Small intestine (tissue), 7 donors: ENCODE data around the gene PAX8. TPM values are rescaled to one million over a fixed set of nuclear protein-coding genes. Genes with fewer than 3 reads are reported as not detected.

ENCODE experiments used
- DNase-seq, 2 donors: peaks; one replicate each; pipeline versions ENCODE4 v3.0.0 to v3.0.0-alpha.2; 2013
- FAIRE-seq: peaks from 2 replicates; lab custom pipeline; 2012; peaks lifted over from hg19 to GRCh38; lab: Jason Lieb, UNC
- H3K27ac ChIP-seq, 3 donors: one replicate each; pipeline ENCODE4 v1.5.1; 2013; ENCODE audit warnings: low read length in 2 of 3, mild to moderate bottlenecking in 2 of 3, control low read depth in 1 of 3, inconsistent platforms in 1 of 3, low read depth in 1 of 3, moderate library complexity in 1 of 3
- H3K27me3 ChIP-seq, 3 donors: one replicate each; pipeline ENCODE4 v1.6.1; 2013; ENCODE audit warnings: low read length in 3 of 3, inconsistent platforms in 1 of 3; ENCODE audit not compliant: control insufficient read depth in 3 of 3, insufficient read depth in 3 of 3
- H3K36me3 ChIP-seq, 3 donors: one replicate each; pipeline ENCODE4 v1.6.1; 2013; ENCODE audit warnings: low read length in 3 of 3, inconsistent platforms in 1 of 3, low read depth in 1 of 3, mild to moderate bottlenecking in 1 of 3, moderate library complexity in 1 of 3; ENCODE audit not compliant: control insufficient read depth in 3 of 3, insufficient read depth in 2 of 3
- H3K4me1 ChIP-seq, 3 donors: one replicate each; pipeline ENCODE4 v1.6.1; 2013; ENCODE audit warnings: low read length in 2 of 3, inconsistent platforms in 1 of 3, low read depth in 1 of 3, mild to moderate bottlenecking in 1 of 3, moderate library complexity in 1 of 3; ENCODE audit not compliant: control insufficient read depth in 3 of 3, insufficient read depth in 2 of 3
- H3K4me3 ChIP-seq, 3 donors: one replicate each; pipeline ENCODE4 v1.5.1; 2013; ENCODE audit warnings: low read length in 3 of 3, control low read depth in 1 of 3, inconsistent platforms in 1 of 3, low read depth in 1 of 3, mild to moderate bottlenecking in 1 of 3, moderate library complexity in 1 of 3
- H3K9me3 ChIP-seq, 2 donors: one replicate each; pipeline ENCODE4 v1.6.1; 2013; ENCODE audit warnings: low read depth in 1 of 2, low read length in 1 of 2; ENCODE audit not compliant: control insufficient read depth in 2 of 2, insufficient read depth in 1 of 2
- WGBS, 3 donors: extraction: QIAGEN DNeasy Blood & Tissue Kit; methylation state at CpG; one replicate each; pipeline ENCODE4 v1.1.7; 2013; 5-methylcytosine and 5-hydroxymethylcytosine counted together
- polyA plus RNA-seq, 4 donors: library from polyadenylated mRNA; stranded (reverse) in 3 of 4; unstranded in 1 of 4; fragments of 200-250 nt in 3 of 4; fragments of 120-200 nt in 1 of 4; gene quantifications; one replicate each; pipeline versions ENCODE4 v1.2.1 to v1.2.3, GENCODE V29; 2013
- donor health status: healthy with polysubstance abuse.
- donor health status: control.
- donor health status: control.
- donor health status: Bipolar disorder and iron deficiency.
- donor health status: healthy.

PAX8 gene
- polyA plus RNA-seq, 4 donors = 0.45 to 5.5 (median 2.5) TPM

DNA sequence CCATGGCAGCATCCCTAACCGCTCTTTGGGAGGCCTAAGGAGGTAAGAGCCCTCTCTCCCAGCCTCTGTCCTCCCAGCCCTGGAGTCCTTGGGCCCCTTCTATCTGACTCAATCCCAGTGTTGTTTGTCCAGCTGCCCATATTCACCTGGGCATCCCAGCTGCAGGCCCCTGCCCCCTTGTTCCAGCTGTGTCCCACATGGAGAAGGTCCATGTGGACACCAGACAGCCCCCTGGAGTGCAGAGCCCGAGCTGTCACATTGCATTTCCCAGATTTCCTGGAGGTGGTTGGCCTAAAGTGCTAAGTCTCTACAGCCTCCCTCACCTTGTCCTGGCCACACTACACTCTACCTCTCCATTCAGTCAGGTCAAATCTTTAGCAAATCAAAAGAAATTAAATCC is 62.4 kb downstream of the PAX8 start:
- Histone ChIP-seq H3K9me3 (no peaks in the 10 kb centered on the region), H3K4me1 (peaks cover 19 to 33% (median 23%) of the 10 kb centered on the region in 3 donors), H3K27me3 (no peaks in the 10 kb centered on the region), H3K27ac (no peak overlapping the region), H3K36me3 (peaks cover 0 to 2% (median 0%) of the 10 kb centered on the region in 3 donors), H3K4me3 (no peak overlapping the region)
- 94 to 100% (median 100%) methylated on average over 2 of the region's 2 CpGs for WGBS, 3 donors
- FAIRE-seq = no peak
- no peak for DNase-seq

DNA sequence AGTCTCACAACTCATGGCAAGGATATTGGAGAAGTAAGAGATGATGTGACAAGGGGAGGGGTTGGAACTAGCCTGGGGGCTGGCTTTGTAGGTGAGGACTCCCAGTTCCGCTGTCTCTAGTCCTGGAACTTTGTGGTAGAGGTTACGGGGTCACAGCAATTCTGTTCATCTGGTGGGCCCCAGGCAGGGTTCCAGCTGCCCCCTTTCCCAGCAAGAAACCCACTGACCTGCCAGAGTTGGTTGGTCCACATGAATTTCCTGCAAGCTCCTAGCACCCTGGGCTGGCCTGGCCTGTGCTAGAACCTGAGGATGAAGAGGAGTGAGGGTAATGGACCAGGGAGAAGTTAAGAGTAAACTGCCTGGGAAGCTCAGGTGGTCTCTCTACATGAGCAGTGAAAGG is 63.7 kb downstream of the PAX8 start:
- peaks cover 15 to 33% (median 23%) of the 10 kb centered on the region in 3 donors for H3K4me1 ChIP-seq
- 91 to 100% (median 92%) methylated on average over 2 of the region's 2 CpGs for WGBS, 3 donors
- DNase-seq (no peak), FAIRE-seq (no peak)
- H3K4me3 ChIP-seq = no peak overlapping the region
- H3K36me3 ChIP-seq = peaks cover 0 to 2% (median 0%) of the 10 kb centered on the region in 3 donors
- H3K27me3 ChIP-seq = no peaks in the 10 kb centered on the region
- H3K9me3 ChIP-seq = no peaks in the 10 kb centered on the region
- no peak overlapping the region for H3K27ac ChIP-seq

DNA sequence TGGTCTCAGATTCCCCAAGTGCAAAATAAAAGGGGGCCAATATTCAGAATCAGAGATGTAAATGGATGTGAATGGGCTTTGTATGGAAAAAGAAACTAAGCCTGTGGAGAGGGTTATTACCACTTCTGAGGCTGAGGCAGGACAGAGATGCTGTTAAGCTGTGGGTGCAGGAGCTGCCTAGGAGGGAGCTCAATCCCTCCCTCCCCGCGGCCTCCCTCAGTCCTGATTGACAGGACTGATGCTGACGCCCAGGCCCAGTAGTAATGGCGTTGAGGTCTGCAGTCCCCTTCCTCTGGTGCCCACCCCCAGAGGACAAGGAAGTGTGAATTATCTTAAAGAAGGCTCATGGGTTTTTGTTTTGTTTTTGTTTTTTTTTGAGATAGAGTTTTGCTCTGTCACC is 64.6 kb downstream of the PAX8 start:
- FAIRE-seq (no peak), DNase-seq (no peak)
- Histone ChIP-seq H3K27me3 (no peaks in the 10 kb centered on the region), H3K4me3 (no peak overlapping the region), H3K36me3 (peaks cover 0 to 2% (median 0%) of the 10 kb centered on the region in 3 donors), H3K27ac (no peak overlapping the region), H3K9me3 (no peaks in the 10 kb centered on the region), H3K4me1 (peaks cover 10 to 29% (median 19%) of the 10 kb centered on the region in 3 donors)
- WGBS, 3 donors = 84 to 85% (median 84%) methylated on average over 4 of the region's 4 CpGs

DNA sequence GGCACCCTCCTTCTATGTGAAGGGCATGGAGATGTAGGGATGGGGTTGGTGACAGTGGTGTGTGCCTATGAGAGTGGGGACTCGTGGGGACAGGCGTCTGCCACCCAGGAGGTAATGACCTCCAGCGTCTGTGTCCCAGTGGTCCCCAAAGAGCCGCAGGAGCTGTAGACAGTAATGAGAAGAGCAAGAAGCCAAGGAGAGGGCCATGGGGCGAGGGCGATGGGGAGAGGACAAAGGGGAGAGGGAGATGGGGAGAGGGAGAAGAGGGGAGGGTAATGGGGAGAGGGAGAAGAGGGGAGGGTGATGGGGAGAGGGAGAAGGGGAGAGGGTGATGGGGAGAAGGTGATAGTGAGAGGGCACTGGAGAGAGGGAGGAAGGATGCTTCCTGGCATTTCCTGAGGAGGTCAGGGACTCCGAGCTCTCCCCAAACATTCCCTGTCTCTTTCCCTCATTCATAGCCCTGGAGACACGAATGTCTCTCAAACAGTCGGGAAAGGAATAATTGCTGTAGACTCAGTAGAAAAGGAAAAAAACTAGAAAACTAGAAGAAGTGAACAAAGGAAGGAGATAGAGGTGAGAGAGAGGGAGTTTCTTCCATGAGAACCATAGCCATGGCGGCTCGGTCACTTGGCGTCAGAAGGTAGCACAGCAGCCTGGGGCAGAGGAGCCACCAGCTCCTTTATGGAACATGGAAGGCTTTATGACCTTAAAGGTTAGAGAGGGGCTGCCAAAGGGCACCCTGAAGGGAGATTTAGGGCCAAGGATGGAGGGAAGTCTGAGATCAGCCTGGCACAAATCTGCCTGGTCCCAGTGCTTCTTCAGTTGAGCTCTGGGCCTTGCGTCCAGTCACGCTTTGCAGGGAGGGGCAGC is 65.4 kb downstream of the PAX8 start:
- H3K27me3 ChIP-seq = no peaks in the 10 kb centered on the region
- 89 to 94% (median 93%) methylated on average over 14 of the region's 14 CpGs for WGBS, 3 donors
- FAIRE-seq = no peak
- no peak for DNase-seq
- H3K4me1 ChIP-seq = peaks cover 10 to 21% (median 19%) of the 10 kb centered on the region in 3 donors
- H3K4me3 ChIP-seq = no peak overlapping the region
- no peak overlapping the region for H3K27ac ChIP-seq
- peaks cover 0 to 2% (median 0%) of the 10 kb centered on the region in 3 donors for H3K36me3 ChIP-seq
- H3K9me3 ChIP-seq = no peaks in the 10 kb centered on the region

DNA sequence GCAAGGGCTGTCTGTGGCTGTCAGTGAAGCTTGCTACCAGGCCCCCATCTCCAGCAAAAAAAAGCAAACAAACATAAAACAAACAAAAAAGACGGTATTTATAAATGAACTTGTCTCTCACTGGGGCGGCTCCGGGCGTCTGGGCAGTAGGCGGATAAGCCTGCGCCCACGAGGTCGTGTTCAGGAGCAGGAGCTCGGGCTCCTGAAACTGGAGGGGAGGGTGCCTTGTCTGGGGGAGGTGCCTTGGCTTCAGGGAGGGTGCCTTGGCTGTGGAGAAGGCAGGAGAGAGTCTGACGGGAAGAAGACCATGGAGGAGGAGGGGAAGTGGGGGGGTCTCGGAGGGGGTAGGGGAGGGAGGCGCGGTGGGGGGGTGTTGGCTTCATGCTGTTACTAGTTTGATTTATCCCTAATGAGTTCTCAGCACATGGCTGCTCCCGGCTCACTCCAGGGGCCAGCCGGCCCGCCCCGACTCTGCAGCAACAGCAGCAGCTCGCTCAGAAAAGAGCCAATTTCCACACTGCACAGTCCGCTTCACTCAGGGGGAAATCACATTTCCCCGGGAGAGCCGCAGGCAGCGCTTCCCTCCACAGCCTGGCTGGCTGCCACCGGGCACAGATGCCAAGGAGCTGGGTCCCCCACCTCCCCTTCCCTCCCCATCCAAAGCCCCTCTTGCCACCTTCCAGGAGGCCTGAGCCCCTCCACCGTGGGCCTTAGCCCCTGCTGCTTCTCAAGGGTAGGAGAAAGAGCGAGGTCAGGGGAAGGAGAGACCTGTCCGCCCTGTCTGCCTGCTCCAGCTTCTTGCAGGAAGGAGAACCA is 66.3 kb downstream of the PAX8 start:
- DNase-seq = no peak
- no peak for FAIRE-seq
- H3K27ac ChIP-seq = peak overlapping the region in 1 of 3 donors; percentile 58
- peaks cover 0 to 2% (median 0%) of the 10 kb centered on the region in 3 donors for H3K36me3 ChIP-seq
- peaks cover 6 to 13% (median 10%) of the 10 kb centered on the region in 3 donors for H3K4me1 ChIP-seq
- no peaks in the 10 kb centered on the region for H3K9me3 ChIP-seq
- H3K27me3 ChIP-seq = no peaks in the 10 kb centered on the region
- H3K4me3 ChIP-seq = no peak overlapping the region
- WGBS, 3 donors = 50 to 72% (median 69%) methylated on average over 21 to 26 of the region's 26 CpGs

DNA sequence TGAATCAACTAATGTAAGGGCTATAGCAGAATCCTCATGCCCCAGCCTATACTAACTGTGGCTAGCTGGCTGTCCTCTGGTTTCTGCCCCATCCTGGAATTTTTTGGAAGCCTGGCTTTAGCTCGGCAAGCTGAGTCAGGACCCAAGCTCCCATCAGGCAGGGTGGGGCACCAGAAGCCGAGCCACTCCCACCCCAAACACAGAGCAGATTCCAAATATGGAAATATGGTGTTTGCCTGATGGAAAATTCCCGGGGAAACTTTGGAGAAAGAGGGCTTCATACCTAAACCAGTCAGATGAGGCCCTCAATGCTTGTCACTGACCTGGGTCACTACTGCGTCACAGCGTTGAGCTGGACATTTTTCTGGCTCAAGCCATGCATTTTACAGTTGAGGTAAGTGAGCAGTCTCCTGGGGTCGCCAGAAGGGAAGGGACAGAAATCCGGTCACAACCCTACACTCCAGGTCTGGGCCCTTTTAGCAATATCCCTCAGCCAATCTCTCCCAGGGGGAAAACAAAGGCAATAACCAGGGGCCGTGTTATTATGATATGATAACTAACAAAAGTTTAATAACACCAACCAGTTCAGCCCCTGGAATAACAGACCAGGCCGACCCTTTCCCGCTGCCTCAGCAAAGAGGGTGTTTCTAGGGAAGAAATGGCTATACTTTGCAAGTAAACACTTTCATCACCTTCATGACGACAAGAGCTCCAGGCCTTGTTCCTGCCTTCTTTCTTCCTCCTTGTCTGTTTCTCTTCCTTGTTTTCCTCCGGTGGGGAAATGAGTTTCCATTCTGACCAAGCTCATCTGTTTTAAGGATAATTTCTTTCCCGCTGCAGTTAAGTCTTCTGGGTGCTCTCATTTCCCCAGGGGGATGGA is 67.3 kb downstream of the PAX8 start:
- DNase-seq (no peak), FAIRE-seq (no peak)
- H3K9me3 ChIP-seq = no peaks in the 10 kb centered on the region
- no peaks in the 10 kb centered on the region for H3K27me3 ChIP-seq
- H3K4me1 ChIP-seq = peaks cover 0 to 9% (median 5%) of the 10 kb centered on the region in 3 donors
- H3K36me3 ChIP-seq = peaks cover 0 to 3% (median 0%) of the 10 kb centered on the region in 3 donors
- H3K27ac ChIP-seq = peak overlapping the region in 1 of 3 donors; percentile 58
- WGBS, 3 donors = 72 to 73% (median 72%) methylated on average over 13 of the region's 13 CpGs
- H3K4me3 ChIP-seq = no peak overlapping the region

DNA sequence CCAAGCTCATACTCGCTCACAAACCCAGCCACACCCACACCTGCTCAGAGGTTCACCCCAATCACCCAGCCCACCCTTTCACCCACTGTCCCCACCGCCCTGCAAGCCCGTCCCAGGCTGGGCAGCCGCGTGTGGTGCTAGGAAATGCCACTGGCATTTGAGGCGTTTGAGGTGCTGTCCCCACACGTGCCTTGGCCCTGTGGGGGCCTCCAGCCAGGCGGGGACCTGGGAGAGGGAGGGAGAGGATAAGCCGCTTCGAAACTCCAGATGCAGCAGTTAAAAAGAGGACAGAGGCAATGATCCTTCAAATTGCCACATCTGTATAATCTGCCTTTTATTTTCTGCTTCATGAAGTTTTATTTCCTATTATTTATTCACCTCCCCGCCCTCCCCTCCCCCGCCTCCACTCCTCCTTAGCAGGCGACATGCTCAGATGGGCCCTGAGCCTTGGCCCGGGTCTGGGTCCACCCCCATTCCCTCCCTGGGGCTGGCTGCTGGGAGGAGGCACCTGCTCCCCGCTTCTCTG is 69.0 kb downstream of the PAX8 start:
- no peaks in the 10 kb centered on the region for H3K27me3 ChIP-seq
- no peak for DNase-seq
- 59 to 79% (median 77%) methylated on average over 15 of the region's 15 CpGs for WGBS, 3 donors
- no peak overlapping the region for H3K27ac ChIP-seq
- no peaks in the 10 kb centered on the region for H3K9me3 ChIP-seq
- H3K4me3 ChIP-seq = no peak overlapping the region
- peaks cover 0 to 5% (median 0%) of the 10 kb centered on the region in 3 donors for H3K36me3 ChIP-seq
- no peak for FAIRE-seq
- peaks cover 0 to 9% (median 5%) of the 10 kb centered on the region in 3 donors for H3K4me1 ChIP-seq
